ENCODE results near the gene PHF24.

Gene PHF24

DNA sequence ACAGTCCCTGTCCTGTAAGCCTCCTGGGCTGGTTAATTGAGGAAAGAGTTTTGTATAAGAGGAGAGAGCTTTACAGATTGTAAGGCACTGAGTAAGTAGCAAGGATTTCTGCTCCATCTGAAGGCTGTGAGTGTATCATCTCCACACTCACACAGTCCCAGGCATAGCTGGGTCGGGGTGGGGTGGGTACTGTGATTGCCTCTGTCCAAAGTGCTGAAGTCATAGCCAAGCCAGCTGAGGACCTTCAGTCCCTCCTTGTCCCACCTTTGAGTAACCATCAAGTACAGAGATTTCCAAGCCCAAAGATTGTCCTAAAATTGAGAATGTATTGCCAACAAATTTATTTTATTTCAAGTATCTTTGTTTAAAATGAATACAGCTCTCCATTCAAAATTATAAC lies 26.0 kb downstream of the PHF24 start:
- DNase-seq, result no peak

DNA sequence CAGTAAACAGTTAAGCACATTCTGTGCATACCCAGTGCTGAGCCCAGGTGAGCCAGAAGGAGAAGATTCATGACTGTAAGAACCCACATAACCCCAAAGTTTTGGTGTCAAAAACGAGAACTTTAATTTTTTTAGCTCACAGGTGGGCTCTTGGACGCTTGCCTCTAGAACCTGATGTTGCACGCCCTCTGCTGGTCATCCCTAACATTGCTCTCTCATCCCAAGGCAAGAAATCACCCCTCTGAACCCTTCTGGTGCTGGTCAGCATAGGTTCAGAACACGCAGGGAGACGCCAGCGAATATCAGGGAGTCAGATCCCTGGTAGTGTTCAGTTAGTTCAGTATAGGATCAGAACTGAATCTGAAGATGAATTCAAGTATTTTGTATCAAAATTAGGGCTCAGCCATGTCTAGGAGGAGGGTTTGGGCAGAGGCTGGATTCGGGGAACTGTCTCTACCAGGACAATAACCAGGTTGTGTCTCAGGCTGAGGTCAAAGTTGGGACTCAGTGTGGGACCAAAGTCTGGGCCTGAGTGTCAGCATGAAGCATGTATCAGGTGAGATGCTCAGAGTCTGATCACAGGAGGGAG lies 27.3 kb downstream of the PHF24 start:
- peak; percentile 65 for DNase-seq

DNA sequence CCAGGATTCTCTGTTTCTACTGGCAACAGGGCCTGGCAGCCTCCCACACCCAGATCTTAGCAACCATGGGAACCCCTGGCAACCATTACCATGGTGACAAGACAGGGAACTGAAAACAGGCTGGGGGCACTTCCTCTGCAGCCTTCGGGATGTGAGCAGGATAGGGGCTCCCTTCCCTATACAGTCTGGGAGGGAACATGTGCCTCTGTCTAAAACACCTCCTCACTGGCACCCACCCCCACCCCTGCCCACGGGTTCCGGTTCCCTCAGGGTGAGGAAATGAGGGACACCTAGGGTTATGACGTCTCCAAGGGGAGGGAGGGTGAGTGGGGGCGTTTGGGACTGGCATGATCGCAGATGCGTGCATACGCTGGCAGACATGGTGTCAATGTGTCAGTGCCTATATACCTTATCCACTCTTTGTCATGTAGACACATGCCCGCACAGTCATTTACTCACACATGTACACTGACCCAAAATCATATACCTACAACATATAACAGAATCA lies 28.5 kb downstream of the PHF24 start:
- DNase-seq, result peak; percentile 54

DNA sequence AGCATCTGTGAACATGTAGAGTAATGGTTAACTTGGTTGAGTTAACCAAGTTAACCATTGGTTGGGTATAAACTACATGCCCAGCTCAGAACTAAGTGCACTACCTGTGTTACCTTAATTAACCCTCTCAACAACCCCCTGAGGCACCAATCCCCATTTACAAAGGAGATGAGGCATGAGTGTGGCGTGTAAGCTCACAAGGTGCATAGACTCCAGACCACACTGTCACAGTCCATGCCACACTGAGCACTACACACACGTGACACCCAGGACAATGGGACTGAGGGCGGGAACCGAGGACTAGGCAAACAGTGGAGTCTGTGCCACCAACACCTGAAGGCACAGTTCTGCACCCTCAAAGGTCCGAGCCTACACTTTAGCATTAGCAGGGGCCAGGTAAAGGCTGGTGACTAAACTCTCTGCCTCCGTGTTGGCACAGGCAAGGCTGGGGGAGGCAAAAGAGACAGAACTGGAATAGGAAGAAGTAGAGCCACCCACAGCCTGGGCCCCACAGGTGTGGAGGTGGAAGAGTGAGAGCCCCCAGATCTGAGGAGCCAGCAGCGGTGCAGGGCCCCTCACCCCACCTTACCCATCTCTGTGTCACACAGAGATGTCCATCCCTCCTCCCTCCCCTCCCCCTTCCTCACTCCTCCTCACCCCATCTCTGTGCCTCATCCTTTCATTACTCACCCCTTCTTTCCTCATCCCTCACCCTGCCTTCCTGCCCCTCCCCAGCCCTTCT lies 29.2 kb downstream of the PHF24 start:
- no peak for DNase-seq

DNA sequence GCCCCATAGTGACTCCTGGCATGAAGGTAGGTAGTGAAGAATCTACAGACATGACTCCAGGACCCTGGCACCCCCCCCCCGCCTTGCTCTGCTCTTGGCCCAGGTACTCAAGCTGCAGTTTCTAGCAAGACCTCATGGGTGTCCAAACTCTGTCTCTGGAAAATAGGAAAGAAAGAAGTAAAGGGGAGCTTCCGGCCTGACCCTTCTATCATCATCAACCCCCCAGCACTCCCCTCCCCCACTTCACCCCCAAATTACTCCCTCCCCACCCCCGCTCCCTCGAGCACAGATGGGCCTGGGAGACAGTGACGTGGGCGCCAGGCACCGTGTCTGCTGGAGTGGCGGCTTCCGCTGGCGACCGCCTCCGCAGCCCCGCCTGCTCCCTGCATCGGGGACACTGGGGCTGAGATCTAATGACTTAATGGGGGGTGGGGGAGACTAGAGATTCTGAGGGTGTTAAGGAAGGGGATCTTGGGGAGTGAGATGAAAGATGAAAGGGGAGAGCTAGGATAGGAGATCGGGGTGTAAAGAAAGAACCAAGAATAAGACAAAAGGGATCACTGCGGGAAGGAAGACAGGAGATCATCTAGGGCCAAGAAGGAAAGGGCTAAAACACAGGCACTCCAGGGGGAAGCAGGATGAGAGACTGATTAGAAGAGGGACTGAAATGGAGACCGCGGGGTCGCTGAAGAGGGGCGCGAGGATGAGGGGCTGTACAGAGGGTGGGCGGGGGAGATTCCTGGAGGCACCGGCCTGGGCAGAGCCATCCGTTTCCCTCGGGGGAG lies 30.3 kb downstream of the PHF24 start:
- DNase-seq, result peak; percentile 27

DNA sequence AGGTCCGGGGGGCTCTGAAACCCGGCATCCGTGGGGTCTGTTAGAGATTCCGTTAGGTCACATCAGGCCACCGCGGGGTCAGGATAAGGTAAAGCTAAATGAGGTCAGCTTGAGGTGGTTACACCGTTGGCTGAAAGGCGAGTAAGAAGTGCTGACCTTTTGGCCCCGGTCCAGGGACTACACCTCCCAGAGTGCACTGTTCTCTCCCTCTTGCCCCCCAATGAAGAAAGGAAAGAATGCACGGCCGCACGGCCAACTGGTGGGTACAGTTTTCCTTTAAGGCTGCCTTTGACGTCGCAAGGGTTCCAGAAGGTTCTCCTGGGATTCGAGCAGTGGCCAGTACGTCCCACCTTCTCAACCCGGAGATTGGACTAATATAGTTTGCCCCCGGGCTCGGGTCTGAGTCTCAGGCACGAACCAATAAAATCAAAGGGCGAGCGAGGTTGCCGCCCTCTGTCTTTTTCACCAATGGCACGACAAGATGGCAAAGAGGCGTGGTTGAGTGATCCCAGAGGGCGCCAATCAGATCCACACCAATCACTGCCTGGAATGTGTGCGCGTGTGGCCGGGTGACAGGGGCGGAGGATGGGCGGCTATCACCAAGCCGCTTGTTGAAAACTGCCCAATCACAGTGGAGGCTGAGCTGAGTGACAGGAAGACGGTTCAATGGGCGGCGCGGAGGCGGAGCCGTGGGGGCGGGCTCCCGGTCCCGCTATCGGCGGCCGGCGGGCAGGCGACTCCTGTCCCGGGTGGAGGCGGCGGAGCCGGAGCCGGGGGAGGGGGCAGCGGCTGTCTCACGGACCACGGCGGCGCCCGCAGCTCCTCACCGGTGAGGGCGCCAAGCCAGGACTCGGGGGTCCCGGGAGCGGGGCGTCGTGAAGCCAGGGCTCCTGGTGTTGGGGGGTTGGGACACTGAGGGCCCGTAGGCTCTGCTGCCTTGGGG lies 31.2 kb downstream of the PHF24 start, which contains the start of gene DNAJB5:
Gene DNAJB5 (plus strand): TSS at position 743 of the 943 bp plus-strand sequence. CDS start 886 bp downstream, outside the sequence.
- peak; percentile 100 for DNase-seq

DNA sequence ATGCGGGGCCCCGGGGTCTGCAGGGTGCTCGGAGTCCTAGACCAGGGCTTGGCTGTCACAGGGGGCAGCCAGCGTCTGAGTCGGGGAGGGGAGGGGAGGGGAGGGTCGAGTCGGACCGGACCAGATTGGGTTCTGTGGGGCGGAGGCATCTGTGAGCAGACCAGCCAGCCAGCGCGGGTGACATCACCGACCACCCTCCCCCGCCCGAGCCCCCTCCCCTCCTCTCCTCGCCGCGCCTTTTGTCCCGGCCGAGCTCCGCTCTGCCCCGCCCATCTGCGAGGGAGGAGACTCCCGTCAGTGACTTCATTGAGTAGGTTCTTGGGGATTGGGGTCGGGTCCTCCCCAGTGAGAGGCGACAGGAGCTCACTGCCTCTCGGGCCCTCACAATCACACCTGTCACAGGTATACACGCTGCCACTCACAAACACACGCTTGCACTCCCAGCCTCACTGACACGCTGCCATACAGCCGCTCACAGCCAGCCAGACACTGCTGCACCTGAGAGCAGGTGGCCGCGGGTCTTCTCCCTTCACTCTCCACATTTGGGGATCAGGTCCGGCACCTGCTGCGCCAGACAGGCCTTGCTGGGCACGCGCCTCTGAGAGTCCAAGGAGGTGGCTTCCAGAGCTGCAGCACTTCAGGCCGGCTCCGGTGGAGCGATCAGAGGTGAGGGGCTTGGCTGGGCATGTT lies 32.0 kb downstream of the PHF24 start:
- DNase-seq, result peak; percentile 44

DNA sequence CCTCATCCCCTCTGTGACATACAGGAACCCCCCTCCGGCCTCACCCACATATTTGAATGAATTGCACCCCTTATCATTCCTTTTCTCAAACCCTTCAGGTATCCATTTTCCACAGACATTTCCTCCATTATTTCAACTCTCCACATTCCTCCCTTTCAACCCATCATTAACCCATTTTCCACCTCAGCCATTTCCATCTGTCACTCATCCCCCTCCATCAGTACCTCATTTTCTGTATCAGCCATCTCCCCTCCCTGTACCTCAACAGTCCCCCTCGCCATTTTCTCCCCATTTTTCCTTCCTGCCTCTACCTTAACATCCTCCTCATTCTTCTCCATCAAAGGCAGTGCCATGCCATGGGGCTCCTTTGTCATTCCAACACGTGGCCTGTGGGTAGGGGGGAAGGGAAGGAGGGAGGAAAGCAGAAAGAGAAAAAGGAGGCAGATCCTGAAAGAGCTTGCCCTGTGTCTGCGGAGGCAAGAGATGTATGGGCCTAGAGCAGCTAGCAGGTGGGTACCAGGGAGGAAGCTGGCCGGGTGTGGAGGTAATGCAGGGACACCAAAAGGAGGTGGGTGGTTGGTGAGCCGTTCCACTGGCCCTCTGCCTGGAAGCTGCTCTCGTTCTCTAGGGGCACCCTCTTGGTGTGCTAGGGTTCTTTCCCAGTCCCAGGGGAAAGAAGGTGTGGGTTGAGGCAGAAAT lies 33.0 kb downstream of the PHF24 start:
- DNase-seq, result no peak

DNA sequence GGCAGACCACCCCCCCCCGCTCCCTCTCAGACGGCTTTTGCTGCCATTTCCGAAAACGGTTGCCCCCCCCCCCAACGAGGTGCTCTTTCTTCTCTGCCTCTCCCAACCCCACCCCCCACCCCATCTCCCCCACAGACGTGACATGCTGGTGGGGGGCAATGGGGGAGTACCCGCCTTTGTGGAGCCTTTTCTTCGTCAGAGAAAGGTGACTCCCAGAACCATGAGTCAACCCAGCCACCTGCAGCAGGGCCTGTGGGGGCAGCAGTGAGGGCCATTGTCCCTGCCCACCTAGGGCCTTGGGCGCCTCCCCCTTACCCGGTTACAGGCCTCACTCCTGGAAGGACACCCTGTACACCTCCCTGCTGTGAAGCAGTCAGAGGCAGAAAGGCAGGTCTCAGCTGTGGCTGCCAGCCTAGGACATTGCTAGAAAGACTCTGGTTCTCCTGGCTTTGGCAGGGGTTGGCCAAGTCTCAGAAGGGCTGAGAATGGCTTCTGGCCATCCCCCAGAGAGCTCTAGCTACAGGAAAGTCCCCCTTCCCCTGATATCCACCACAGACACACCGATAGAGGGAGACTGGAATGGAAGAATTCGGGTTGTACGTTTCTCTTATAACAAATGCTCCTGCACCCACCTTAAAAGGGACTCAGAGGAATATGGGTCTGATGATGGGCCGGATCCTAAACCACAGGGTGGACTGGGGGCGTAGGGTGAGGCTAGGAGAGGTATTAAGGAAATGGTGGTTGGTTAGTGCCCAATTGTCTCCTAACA lies 33.7 kb downstream of the PHF24 start:
- no peak for DNase-seq

DNA sequence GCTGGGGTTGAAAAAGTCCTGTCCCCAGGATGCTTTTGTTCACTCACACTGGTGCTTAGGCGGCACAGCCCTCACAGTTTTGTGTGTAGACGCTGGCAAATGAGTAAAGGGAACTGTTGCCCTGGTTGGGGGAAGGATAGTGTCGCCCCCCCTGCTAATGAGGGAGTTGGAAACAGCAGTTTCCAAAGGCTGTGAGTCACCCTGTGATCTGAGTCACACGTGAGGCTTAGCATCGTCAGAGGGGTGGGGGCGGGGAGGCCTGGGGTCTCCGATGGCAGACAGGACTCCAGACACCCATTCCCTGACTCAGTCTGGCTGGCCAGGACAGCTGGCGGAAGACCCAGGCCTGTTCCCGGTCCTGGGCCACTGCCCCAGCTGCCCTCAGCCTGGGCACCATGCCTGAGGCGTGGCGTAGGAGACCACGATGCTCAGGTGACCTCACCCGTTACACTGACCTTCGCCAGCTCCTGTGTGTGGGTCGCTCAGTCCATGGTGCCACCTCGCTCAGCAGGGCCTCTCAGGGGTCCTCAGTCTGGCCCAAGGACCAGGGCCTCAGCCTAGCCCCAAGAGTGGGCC lies 34.4 kb downstream of the PHF24 start:
- no peak for DNase-seq

DNA sequence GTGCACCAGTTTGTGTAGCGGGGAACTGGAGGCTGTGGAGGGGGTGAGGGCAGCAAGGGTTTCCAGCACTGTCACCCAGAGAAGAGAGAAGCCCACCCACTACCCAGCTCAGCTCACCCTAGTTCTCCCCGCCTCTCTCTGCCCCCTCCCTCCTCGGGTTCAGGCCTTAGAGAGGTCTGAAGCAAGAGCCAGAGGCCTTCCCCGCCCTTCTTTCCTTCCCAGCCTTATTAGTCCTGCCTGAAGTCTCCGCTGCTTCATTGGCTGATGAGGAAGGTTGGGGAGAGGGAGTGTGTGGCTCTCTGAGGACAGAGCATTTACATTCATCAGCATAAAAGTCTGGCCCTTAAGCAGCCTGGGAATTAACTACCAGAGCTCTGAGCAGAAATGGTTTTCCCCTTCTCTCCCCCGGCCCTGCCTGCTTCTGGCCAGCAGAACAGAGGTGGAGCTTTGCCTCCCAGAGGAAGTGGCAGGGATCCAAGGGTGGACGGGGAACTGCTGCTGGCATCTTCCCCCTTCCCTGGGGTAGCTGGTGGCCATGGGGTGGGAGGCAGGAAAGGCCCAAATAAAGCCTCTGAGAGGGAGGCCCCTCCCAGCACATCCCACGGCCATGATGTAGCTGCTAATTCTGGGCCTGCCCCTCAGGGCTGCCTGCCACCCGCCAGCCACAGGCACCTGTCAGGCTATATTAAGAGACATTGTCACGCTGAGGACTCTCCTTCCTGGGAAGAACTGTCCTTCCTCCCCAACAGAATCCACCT lies 35.6 kb downstream of the PHF24 start:
- peak; percentile 21 for DNase-seq

DNA sequence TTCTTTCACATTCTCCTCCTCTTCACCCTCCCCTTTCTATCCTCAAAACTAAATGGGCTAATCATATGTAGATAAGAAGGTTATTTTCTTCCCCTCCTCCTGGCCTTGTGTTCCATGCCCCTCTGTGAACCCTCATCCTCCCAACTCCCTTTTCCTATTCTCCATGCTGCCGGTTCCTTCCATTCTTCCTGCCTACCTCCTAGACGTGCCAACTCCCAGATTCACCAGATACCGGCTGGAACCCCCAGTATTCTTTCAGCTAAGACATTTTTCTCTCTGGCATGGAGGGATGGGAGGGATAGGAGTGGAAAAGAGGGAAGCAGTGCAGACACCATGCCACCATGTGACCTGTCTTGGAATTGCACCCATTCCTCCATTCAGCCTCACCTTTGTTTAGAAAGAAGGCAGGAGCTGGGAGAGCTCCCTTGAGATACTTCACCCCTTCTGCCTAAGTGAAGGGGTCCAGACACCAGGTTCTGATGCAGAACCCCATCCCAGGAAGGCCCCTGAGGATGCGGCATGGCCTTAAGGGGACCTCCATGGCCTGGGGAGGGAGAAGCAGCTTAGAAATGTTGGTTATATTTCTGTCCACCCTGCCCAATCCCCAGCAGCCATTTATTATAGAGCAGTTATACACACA lies 36.3 kb downstream of the PHF24 start:
- DNase-seq, result peak; percentile 62

DNA sequence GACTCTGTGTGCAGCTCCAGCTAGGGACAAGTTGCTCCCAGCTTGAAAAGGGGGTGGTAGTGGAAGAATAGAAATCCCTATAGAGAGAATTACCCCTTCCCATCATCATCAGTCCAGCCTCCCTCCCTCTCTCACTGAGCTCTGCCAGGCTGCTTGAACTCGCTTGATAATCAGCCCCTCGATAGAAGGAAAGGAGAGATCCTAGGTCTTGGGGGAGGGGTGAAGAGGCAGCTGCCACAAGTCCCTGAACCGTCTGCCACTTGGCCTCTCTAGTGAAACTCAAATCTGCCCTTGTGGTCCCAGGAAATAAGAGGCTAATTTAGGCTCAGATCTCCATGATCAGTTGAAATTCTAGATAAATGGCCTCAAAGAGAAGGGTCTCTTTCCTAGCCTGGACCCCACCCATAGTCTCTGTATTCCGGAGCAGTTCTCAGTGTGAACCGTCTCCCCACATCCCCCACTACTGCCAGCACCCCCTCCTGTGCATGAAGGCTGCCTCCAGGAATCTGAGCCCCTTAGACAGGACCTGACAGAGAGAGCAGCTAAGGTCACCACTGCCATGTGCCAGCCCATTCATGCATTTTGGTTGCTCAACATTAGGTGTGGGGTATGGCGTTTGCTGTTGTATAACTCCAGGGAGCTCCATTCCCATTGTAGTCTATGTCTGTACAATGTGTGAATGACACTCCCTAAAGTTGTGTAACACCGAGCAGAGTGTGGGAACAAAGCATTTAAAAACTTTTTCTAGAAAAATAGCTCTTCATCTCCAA lies 37.0 kb downstream of the PHF24 start:
- DNase-seq, result no peak

DNA sequence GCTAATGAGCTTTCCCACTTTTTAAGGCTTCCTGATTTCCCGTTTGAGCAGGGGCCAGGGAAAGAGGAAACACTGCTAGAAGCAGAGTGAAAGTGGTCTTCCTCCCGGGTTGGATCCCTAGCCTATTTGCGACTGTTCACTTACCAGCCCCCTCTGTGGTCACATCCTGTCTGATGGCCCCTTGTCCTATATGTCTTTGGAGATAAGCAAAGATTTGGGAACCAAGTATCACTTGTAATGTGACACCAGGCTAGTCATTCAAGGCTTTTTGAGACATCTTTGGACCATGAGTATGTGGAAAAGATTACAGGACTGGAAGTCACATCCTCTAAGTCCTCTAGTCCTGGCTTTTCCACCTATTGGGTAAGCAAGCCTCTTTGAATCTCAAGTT lies 37.6 kb downstream of the PHF24 start:
- DNase-seq, result no peak

DNA sequence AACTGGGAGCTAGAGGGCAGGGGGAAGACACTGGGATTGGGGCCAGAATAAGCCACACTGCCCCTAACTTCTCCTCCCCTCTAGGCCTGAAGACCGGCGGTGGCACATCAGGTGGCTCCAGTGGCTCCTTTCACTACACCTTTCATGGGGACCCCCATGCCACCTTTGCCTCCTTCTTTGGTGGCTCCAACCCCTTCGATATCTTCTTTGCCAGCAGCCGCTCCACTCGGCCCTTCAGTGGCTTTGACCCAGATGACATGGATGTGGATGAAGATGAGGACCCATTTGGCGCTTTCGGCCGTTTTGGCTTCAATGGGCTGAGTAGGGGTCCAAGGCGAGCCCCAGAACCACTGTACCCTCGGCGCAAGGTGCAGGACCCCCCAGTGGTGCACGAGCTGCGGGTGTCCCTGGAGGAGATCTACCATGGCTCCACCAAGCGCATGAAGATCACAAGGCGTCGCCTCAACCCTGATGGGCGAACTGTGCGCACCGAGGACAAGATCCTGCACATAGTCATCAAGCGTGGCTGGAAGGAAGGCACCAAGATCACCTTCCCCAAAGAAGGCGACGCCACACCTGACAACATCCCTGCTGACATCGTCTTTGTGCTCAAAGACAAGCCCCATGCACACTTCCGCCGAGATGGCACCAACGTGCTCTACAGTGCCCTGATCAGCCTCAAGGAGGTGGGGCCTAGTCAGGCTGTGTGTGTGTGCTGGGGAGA lies 38.3 kb downstream of the PHF24 start:
- DNase-seq, result no peak

DNA sequence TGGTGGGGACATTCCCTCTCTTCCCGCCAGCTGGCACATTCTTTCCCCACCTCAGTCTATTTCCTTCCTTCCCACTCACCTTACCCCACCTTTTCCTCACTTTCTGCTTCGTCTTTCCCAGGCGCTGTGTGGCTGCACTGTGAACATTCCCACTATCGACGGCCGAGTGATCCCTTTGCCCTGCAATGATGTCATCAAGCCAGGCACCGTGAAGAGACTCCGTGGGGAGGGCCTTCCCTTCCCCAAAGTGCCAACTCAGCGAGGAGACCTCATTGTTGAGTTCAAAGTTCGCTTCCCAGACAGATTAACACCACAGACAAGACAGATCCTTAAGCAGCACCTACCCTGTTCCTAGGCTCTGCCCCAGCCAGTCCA lies 38.8 kb downstream of the PHF24 start:
- no peak for DNase-seq

DNA sequence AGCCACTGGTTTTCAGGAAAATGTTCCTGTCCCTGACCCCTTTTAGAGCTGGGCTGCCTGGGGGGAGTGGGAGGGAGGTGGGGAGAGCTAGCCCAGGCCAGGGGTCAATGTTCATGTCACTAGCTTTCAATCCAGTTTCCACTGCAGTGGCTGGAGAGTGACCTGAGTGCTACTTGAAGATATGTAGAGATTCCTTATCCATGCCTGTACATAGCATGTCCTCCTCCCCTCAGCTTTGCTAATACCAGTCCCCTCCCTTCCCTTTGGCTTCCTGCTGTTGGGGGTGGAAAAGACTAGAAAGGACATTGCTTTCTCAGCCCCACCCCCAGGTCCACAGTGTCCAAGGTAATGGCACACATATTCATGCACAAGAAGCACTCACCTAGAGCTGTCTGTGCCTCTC lies 39.3 kb downstream of the PHF24 start:
- DNase-seq, result no peak
